AG04450 (cell line): Measurements from ENCODE around the gene CENPX. TPM values are rescaled to one million over a fixed set of nuclear protein-coding genes. Genes with fewer than 3 reads are reported as not detected.
A peak's percentile ranks its signal among the peaks of the same experiment; 100 is the strongest.

ENCODE experiments used
- CTCF ChIA-PET: fragments of 300-600, 350-600 bp; formaldehyde crosslinking; extraction: SDS; loops from one replicate; lab custom pipeline; 2022; ENCODE audit warnings: antibody characterized with exemption, inconsistent platforms; lab: Charles Lee
- POLR2A ChIA-PET: fragments of 350-600 bp; formaldehyde crosslinking; extraction: SDS; loops from one replicate; lab custom pipeline; 2021; ENCODE audit warnings: antibody characterized with exemption, inconsistent platforms; lab: Yijun Ruan, JAX
- DNase-seq: peaks from one replicate; pipeline ENCODE4 v3.0.0-alpha.2; 2011; ENCODE audit warnings: low read depth, low spot score
- H3K27ac ChIP-seq: one replicate; pipeline ENCODE4 v1.5.1; 2012; ENCODE audit warnings: low read depth, low read length, control low read depth
- H3K27me3 ChIP-seq: one replicate; pipeline ENCODE4 v1.6.0; 2012; ENCODE audit warnings: low read length; ENCODE audit not compliant: control insufficient read depth, insufficient read depth
- H3K4me3 ChIP-seq: 2 replicates; pipeline ENCODE4 v1.5.1; 2011; ENCODE audit warnings: mild to moderate bottlenecking, low read depth, low read length, control low read depth
- H3K9me3 ChIP-seq: 2 replicates; pipeline ENCODE4 v1.5.1; 2012; ENCODE audit warnings: low read length; ENCODE audit not compliant: control insufficient read depth, insufficient read depth
- CTCF ChIP-seq: IDR thresholded peaks from 2 replicates; pipeline ENCODE4 v1.5.1; 2011; ENCODE audit warnings: low read depth, low read length, control low read depth, inconsistent platforms
- polyA minus RNA-seq: library from RNA; depleted of rRNA, polyadenylated mRNA; stranded (reverse); fragments of >200 nt; gene quantifications from 2 replicates; pipeline ENCODE4 v1.2.3, GENCODE V29; 2011; rRNA and poly(A)+ RNA removed
- polyA plus RNA-seq: library from polyadenylated mRNA; depleted of rRNA; stranded (reverse); fragments of >200 nt; gene quantifications from 2 replicates; pipeline ENCODE4 v1.2.3, GENCODE V29; 2011; rRNA removed

CENPX gene
- polyA plus RNA-seq (32.5 and 42.2 TPM in 2 replicates), polyA minus RNA-seq (11.0 and 13.9 TPM in 2 replicates)

GRCh38 chr17:82022310-82022980 lies at the start of gene CENPX:
TSS of gene CENPX (minus strand) at chr17:82022878. CDS start at chr17:82022861, 17 bp downstream.
- no peak for DNase-seq
- ChIA-PET CTCF (interaction anchor here (0.6 to 4.5 kb wide), 5 partner anchors 15 to 200 kb away, joined by 3 to 34 read pairs (median 5); partner anchors contain the start of gene DCXR), POLR2A (interaction anchor here (0.7 to 1.9 kb wide), 7 partner anchors 15 to 1154 kb away, joined by 3 to 10 read pairs (median 4); partner anchors contain the start of genes DCXR and FASN)
- H3K27ac ChIP-seq, result no peak within 1 kb of the TSS
- H3K4me3 ChIP-seq, result peak within 1 kb of the TSS; percentile 80
- H3K9me3 ChIP-seq, result no peaks in the 10 kb centered on the region; the same call in 1 of the 2 replicates
- H3K27me3 ChIP-seq, result no peaks in the 10 kb centered on the region
- no peak for TF ChIP-seq CTCF

- DNase-seq, result no peak
- Histone ChIP-seq H3K4me3 (no peak overlapping the region), H3K27me3 (no peaks in the 10 kb centered on the region), H3K27ac (no peak overlapping the region), H3K9me3 (no peaks in the 10 kb centered on the region; the same call in 1 of the 2 replicates)
- ChIA-PET CTCF (no interaction called here), POLR2A (no interaction called here)
- no peak for TF ChIP-seq CTCF
Measured at GRCh38 chr17:82070611-82071010, 47.9 kb upstream of the CENPX start.

GRCh38 chr17:82065638-82066303 lies 43.1 kb upstream of the CENPX start, which contains the start of gene DUS1L:
TSS of gene DUS1L (minus strand) at chr17:82065804. CDS start at chr17:82065059, 745 bp downstream.
- DNase-seq, result no peak
- no peak for TF ChIP-seq CTCF
- ChIA-PET CTCF (no interaction called here), POLR2A (interaction anchor here (1.1 kb wide), 1 partner anchor 17 kb away, joined by 3 read pairs; no protein-coding TSS in a partner anchor)
- peak within 1 kb of the TSS; percentile 76 for H3K4me3 ChIP-seq
- H3K27me3 ChIP-seq, result no peaks in the 10 kb centered on the region
- H3K27ac ChIP-seq, result peak within 1 kb of the TSS; percentile 11
- no peaks in the 10 kb centered on the region; the same call in 1 of the 2 replicates for H3K9me3 ChIP-seq

- POLR2A ChIA-PET, result interaction anchor here (0.7 to 1.1 kb wide), 3 partner anchors 10 to 33 kb away, joined by 3 to 5 read pairs (median 3); partner anchors contain the start of gene FASN
- peak overlapping the region; percentile 76 for H3K4me3 ChIP-seq
- H3K27me3 ChIP-seq, result no peaks in the 10 kb centered on the region
- no peak for DNase-seq
- TF ChIP-seq CTCF, result no peak
- H3K27ac ChIP-seq, result peak overlapping the region; percentile 11
- H3K9me3 ChIP-seq, result no peaks in the 10 kb centered on the region; the same call in 1 of the 2 replicates
- CTCF ChIA-PET, result no interaction called here
Measured at GRCh38 chr17:82065193-82065637, 42.5 kb upstream of the CENPX start.
